ENCODE data around the gene LOXHD1.

Gene LOXHD1

GRCh38 chr18:46657115-46657955 lies at the start of gene LOXHD1:
TSS of gene LOXHD1 (minus strand) at chr18:46657220. CDS start at chr18:46657033, 187 bp downstream.
- no peak for TF ChIP-seq ZFX (IDR thresholded peaks at IDR 0.05; ENCODE audit: borderline replicate concordance)
- no peak for TF ChIP-seq CTCF (IDR thresholded peaks at IDR 0.05)

GRCh38 chr18:46705521-46705920 lies 48.5 kb upstream of the LOXHD1 start:
- TF ChIP-seq CTCF (IDR thresholded peaks at IDR 0.05) (no peak), ZFX (IDR thresholded peaks at IDR 0.05; ENCODE audit: borderline replicate concordance) (no peak)
- no peak overlapping the region for H3K27ac ChIP-seq

More at GRCh38 chr18:46657115-46657955, at the start of gene LOXHD1:
- H3K27ac ChIP-seq: no peak within 1 kb of the TSS

- TF ChIP-seq ZFX (IDR thresholded peaks at IDR 0.05; ENCODE audit: borderline replicate concordance) (no peak), CTCF (IDR thresholded peaks at IDR 0.05) (no peak)
These were observed 47.8 kb upstream of the LOXHD1 start for GRCh38 chr18:46704816-46705215.

GRCh38 chr18:46704189-46704588 lies 47.2 kb upstream of the LOXHD1 start:
- H3K27ac ChIP-seq: no peak overlapping the region
- no peak for TF ChIP-seq CTCF (IDR thresholded peaks at IDR 0.05)
- TF ChIP-seq ZFX (IDR thresholded peaks at IDR 0.05; ENCODE audit: borderline replicate concordance): no peak

More at GRCh38 chr18:46704816-46705215, 47.8 kb upstream of the LOXHD1 start:
- no peak overlapping the region for H3K27ac ChIP-seq

- no peak overlapping the region for H3K27ac ChIP-seq
- TF ChIP-seq CTCF (IDR thresholded peaks at IDR 0.05) (no peak), ZFX (IDR thresholded peaks at IDR 0.05; ENCODE audit: borderline replicate concordance) (no peak)
These were observed 45.5 kb upstream of the LOXHD1 start for GRCh38 chr18:46702471-46702870.

GRCh38 chr18:46700066-46700824 lies 43.2 kb upstream of the LOXHD1 start:
- no peak overlapping the region for H3K27ac ChIP-seq
- TF ChIP-seq CTCF (IDR thresholded peaks at IDR 0.05) (no peak), ZFX (IDR thresholded peaks at IDR 0.05; ENCODE audit: borderline replicate concordance) (no peak)

- TF ChIP-seq ZFX (IDR thresholded peaks at IDR 0.05; ENCODE audit: borderline replicate concordance): no peak
- no peak for TF ChIP-seq CTCF (IDR thresholded peaks at IDR 0.05)
- no peak overlapping the region for H3K27ac ChIP-seq
These were observed 39.7 kb upstream of the LOXHD1 start for GRCh38 chr18:46696702-46697101.
